ENCODE results near the gene NOM1.

GRCh38 chr7:156986378-156986777 is 36.9 kb downstream of the NOM1 start:
- TF ChIP-seq, protein P1, sequence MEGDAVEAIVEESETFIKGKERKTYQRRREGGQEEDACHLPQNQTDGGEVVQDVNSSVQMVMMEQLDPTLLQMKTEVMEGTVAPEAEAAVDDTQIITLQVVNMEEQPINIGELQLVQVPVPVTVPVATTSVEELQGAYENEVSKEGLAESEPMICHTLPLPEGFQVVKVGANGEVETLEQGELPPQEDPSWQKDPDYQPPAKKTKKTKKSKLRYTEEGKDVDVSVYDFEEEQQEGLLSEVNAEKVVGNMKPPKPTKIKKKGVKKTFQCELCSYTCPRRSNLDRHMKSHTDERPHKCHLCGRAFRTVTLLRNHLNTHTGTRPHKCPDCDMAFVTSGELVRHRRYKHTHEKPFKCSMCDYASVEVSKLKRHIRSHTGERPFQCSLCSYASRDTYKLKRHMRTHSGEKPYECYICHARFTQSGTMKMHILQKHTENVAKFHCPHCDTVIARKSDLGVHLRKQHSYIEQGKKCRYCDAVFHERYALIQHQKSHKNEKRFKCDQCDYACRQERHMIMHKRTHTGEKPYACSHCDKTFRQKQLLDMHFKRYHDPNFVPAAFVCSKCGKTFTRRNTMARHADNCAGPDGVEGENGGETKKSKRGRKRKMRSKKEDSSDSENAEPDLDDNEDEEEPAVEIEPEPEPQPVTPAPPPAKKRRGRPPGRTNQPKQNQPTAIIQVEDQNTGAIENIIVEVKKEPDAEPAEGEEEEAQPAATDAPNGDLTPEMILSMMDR (IDR thresholded peaks at IDR 0.05; ENCODE audit: insufficient read depth, low read depth, low read length): no peak
- no peak for TF ChIP-seq EZH2 (IDR thresholded peaks at IDR 0.05; ENCODE audit: insufficient read depth, low read length)

All from astrocyte (in vitro differentiated cells and primary cell).